SH-SY5Y (cell line): ENCODE results near the gene CCDC181.

Experiments
- GATA2 ChIP-seq: IDR thresholded peaks from 2 replicates; pipeline ENCODE4 v1.6.1; 2011; ENCODE audit warnings: mild to moderate bottlenecking, low read depth, low read length
- GATA3 ChIP-seq: IDR thresholded peaks from 2 replicates; pipeline ENCODE4 v1.6.1; 2011; ENCODE audit warnings: low read depth, mild to moderate bottlenecking, low read length, moderate library complexity

DNA sequence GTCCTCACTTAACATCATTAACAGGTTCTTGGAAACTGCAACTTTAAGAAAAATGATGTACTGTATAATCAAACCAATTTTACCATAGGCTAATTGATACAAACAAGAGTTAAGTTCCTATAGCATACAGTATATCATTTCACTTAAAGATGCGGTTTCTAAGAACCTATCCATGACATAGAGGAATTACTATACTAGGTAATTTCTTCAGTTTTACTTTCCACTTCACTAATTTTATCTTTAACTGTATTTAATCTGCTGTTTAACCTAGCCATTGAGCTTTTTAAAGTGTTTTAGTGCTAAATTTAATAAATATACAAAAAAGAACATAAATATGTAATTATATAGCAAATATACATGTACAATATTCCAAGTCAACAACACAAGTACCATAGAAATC lies 30.2 kb upstream of the CCDC181 start:
- no peak for TF ChIP-seq GATA3
- TF ChIP-seq GATA2, result no peak
